Right cardiac atrium (tissue), 5 donors: ENCODE data around the gene PCDHGA12. TPM values are rescaled to one million over a fixed set of nuclear protein-coding genes. Genes with fewer than 3 reads are reported as not detected.
"Not testable (repeated sequence)": the region's sequence is repeated elsewhere in the genome, so short reads cannot be mapped to it uniquely, and the experiment has no call there.

ENCODE experiments used
- ATAC-seq, 2 donors: fragments of 200-7000 bp; cut with Tn5 transposase; one replicate each; pipeline versions ENCODE4 v1.8.0 to v1.9.1; 2020; ENCODE audit warnings: moderate library complexity in 2 of 2, mild to moderate bottlenecking in 1 of 2
- DNase-seq, 3 donors: peaks; one replicate each; pipeline ENCODE4 v3.0.0-alpha.2; 2020
- H3K27ac ChIP-seq: one replicate; pipeline ENCODE4 v1.5.1; 2013; ENCODE audit warnings: mild to moderate bottlenecking, low read length, control low read depth, moderate library complexity
- H3K27me3 ChIP-seq: one replicate; pipeline ENCODE4 v1.6.1; 2013; ENCODE audit not compliant: control insufficient read depth, insufficient read depth
- H3K4me1 ChIP-seq: one replicate; pipeline ENCODE4 v1.6.1; 2013; ENCODE audit warnings: low read length; ENCODE audit not compliant: control insufficient read depth, insufficient read depth
- H3K4me3 ChIP-seq: one replicate; pipeline ENCODE4 v1.5.1; 2013; ENCODE audit warnings: low read length, control low read depth
- H3K9me3 ChIP-seq: one replicate; pipeline ENCODE4 v1.6.1; 2013; ENCODE audit warnings: low read length; ENCODE audit not compliant: control insufficient read depth
- WGBS: extraction: QIAGEN DNeasy Blood & Tissue Kit; methylation state at CpG from one replicate; pipeline ENCODE4 v1.1.7; 2013; 5-methylcytosine and 5-hydroxymethylcytosine counted together
- intact Hi-C, 4 donors: fragments of 100-400 bp; cut with DNase I; formaldehyde crosslinking; loops; one replicate each; pipeline versions ENCODE4 v1.11.0 to v1.14.0; 2022 to 2023
- polyA plus RNA-seq: library from polyadenylated mRNA; stranded (reverse); fragments of 200-250 nt; gene quantifications from one replicate; pipeline ENCODE4 v1.2.3, GENCODE V29; 2013
- total RNA-seq, 4 donors: library from RNA; stranded (reverse); fragmentation: NEBNext Ultra II Directional; extraction: Animal tissue kit (Norgen Biotek cat#: 25700); gene quantifications; one replicate each; pipeline ENCODE4 v1.2.1, GENCODE V29; 2021
- donor health status: healthy with polysubstance abuse.
- donor health status: DM: no; HTN: yes; CAD: no.
- donor health status: DM: no; HTN: no; CAD: no.
- donor health status: DM: no; HTN: yes; CAD: no; lungs with severe emphysema.
- donor health status: DM: yes; HTN: yes; CAD: no.

Gene PCDHGA12
- total and polyA plus RNA-seq, 5 donors: 2.7 to 7.1 (median 5.0) TPM

GRCh38 chr5:141422742-141423291 is 7.5 kb upstream of the PCDHGA12 start:
- Histone ChIP-seq H3K4me1 (peaks cover 2% of the 10 kb centered on the region), H3K4me3 (no peak overlapping the region), H3K27ac (no peak overlapping the region), H3K27me3 (no peaks in the 10 kb centered on the region), H3K9me3 (peaks cover 24% of the 10 kb centered on the region)
- ATAC-seq: no peak
- 23% methylated on average over 42 of the region's 42 CpGs for WGBS
- DNase-seq: peak in 1 of 3 donors; percentile 40
- intact Hi-C loops: loop anchor here in 2 of 4 donors (10.0 kb wide), 2 partner anchors 48 to 102 kb away; partner anchors contain the start of genes PCDHGA6 (in 1 of the 2) and PCDHGB3 (in 1 of the 2)

DNA sequence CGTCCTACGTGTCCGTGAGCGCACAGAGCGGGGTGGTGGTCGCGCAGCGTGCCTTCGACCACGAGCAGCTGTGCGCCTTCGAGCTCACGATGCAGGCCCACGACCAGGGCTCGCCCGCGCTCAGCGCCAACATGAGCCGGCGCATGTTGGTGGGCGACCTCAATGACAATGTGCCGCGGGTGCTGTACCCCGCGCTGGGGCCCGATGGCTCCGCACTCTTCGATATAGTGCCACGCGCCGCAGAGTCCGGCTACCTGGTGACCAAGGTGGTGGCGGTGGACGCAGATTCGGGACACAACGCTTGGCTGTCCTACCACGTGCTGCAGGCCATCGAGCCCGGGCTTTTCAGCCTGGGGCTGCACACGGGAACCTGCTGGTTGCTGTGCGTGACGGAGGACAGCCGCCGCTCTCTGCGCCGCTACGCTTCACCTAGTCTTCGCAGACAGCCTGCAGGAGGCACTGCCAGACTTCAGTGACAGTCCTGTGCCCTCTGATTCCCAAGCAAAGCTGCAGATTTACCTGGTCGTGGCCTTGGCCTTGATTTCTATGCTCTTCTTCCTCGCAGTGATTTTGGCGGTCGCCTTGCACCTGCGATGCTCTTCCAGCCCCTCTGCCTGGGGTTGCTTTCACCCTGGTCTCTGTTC is 2.4 kb upstream of the PCDHGA12 start:
- ATAC-seq (no peak), DNase-seq (peak in 1 of 3 donors; percentile 41)
- intact Hi-C loops: loop anchor here in 2 of 4 donors (5.0 to 10.0 kb wide), 3 partner anchors 53 to 129 kb away; partner anchors contain the start of genes PCDHGA6 (in 1 of the 2) and PCDHGB3 (in 1 of the 2)
- H3K4me1 ChIP-seq: no peaks in the 10 kb centered on the region
- no peaks in the 10 kb centered on the region for H3K27me3 ChIP-seq
- H3K9me3 ChIP-seq: peaks cover 13% of the 10 kb centered on the region
- no peak overlapping the region for H3K27ac ChIP-seq
- H3K4me3 ChIP-seq: no peak overlapping the region
- WGBS: 42% methylated on average over 53 of the region's 53 CpGs

DNA sequence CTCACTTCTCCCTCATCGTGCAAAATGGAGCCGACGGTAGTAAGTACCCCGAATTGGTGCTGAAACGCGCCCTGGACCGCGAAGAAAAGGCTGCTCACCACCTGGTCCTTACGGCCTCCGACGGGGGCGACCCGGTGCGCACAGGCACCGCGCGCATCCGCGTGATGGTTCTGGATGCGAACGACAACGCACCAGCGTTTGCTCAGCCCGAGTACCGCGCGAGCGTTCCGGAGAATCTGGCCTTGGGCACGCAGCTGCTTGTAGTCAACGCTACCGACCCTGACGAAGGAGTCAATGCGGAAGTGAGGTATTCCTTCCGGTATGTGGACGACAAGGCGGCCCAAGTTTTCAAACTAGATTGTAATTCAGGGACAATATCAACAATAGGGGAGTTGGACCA is 979 bp downstream of the PCDHGA12 start:
- Histone ChIP-seq H3K27ac (no peak overlapping the region), H3K4me1 (no peaks in the 10 kb centered on the region), H3K27me3 (no peaks in the 10 kb centered on the region), H3K4me3 (peak overlapping the region; percentile 1), H3K9me3 (peaks cover 9% of the 10 kb centered on the region)
- peak in 1 of 2 donors; percentile 56 for ATAC-seq
- peak in 1 of 3 donors; percentile 67 for DNase-seq
- intact Hi-C loops: loop anchor here in 1 of 4 donors (5.0 kb wide), 1 partner anchor 91 kb away; no protein-coding TSS in a partner anchor
- WGBS: 10% methylated on average over 37 of the region's 37 CpGs

DNA sequence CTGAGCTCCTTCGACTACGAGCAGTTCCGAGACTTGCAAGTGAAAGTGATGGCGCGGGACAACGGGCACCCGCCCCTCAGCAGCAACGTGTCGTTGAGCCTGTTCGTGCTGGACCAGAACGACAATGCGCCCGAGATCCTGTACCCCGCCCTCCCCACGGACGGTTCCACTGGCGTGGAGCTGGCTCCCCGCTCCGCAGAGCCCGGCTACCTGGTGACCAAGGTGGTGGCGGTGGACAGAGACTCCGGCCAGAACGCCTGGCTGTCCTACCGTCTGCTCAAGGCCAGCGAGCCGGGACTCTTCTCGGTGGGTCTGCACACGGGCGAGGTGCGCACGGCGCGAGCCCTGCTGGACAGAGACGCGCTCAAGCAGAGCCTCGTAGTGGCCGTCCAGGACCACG is 2.0 kb downstream of the PCDHGA12 start:
- 26% methylated on average over 36 of the region's 38 CpGs for WGBS

GRCh38 chr5:141432726-141433125 is 2.4 kb downstream of the PCDHGA12 start:
- 26% methylated on average over 29 of the region's 29 CpGs for WGBS
- H3K27ac ChIP-seq, H3K4me1 ChIP-seq, DNase-seq, H3K9me3 ChIP-seq, ATAC-seq, H3K4me3 ChIP-seq, H3K27me3 ChIP-seq: not testable (repeated sequence)
- intact Hi-C loops: loop anchor here in 1 of 4 donors (5.0 kb wide), 1 partner anchor 90 kb away; no protein-coding TSS in a partner anchor

More for the DNA sequence above, 2.0 kb downstream of the PCDHGA12 start:
- not testable (repeated sequence) for H3K4me3 ChIP-seq, ATAC-seq, H3K4me1 ChIP-seq, H3K9me3 ChIP-seq, H3K27ac ChIP-seq, H3K27me3 ChIP-seq, DNase-seq
- intact Hi-C loops: loop anchor here in 1 of 4 donors (5.0 kb wide), 1 partner anchor 90 kb away; no protein-coding TSS in a partner anchor

- H3K4me1 ChIP-seq: no peaks in the 10 kb centered on the region
- no peak overlapping the region for H3K4me3 ChIP-seq
- H3K27me3 ChIP-seq: no peaks in the 10 kb centered on the region
- no peak overlapping the region for H3K27ac ChIP-seq
- 79% methylated on average over 2 of the region's 2 CpGs for WGBS
- intact Hi-C loops: loop anchor here in 1 of 4 donors (5.0 kb wide), 1 partner anchor 88 kb away; no protein-coding TSS in a partner anchor
- ATAC-seq: no peak
- no peak for DNase-seq
- H3K9me3 ChIP-seq: no peaks in the 10 kb centered on the region
Observed at GRCh38 chr5:141434006-141434405, 3.7 kb downstream of the PCDHGA12 start.

- H3K9me3 ChIP-seq: no peaks in the 10 kb centered on the region
- H3K4me3 ChIP-seq: no peak overlapping the region
- no peaks in the 10 kb centered on the region for H3K27me3 ChIP-seq
- H3K4me1 ChIP-seq: no peaks in the 10 kb centered on the region
- DNase-seq (no peak), ATAC-seq (no peak)
- no peak overlapping the region for H3K27ac ChIP-seq
- WGBS: 94% methylated on average over 2 of the region's 2 CpGs
- intact Hi-C loops: no loop called here
Observed at GRCh38 chr5:141437221-141437620, 6.9 kb downstream of the PCDHGA12 start.

- Histone ChIP-seq H3K4me1 (no peaks in the 10 kb centered on the region), H3K27ac (no peak overlapping the region), H3K4me3 (no peak overlapping the region), H3K27me3 (no peaks in the 10 kb centered on the region), H3K9me3 (no peaks in the 10 kb centered on the region)
- intact Hi-C loops: no loop called here
- DNase-seq (no peak), ATAC-seq (no peak)
- WGBS: 66% methylated on average over 10 of the region's 10 CpGs
Observed at GRCh38 chr5:141439411-141440141, 9.3 kb downstream of the PCDHGA12 start.

- H3K27me3 ChIP-seq: no peaks in the 10 kb centered on the region
- no peak for ATAC-seq
- no peak for DNase-seq
- intact Hi-C loops: no loop called here
- no peak overlapping the region for H3K27ac ChIP-seq
- no peak overlapping the region for H3K4me3 ChIP-seq
- no peaks in the 10 kb centered on the region for H3K9me3 ChIP-seq
- WGBS: 93% methylated on average over 9 of the region's 9 CpGs
- no peaks in the 10 kb centered on the region for H3K4me1 ChIP-seq
Observed at GRCh38 chr5:141440341-141440740, 10.0 kb downstream of the PCDHGA12 start.

GRCh38 chr5:141441571-141442170 is 11.4 kb downstream of the PCDHGA12 start:
- Histone ChIP-seq H3K9me3 (no peaks in the 10 kb centered on the region), H3K27me3 (no peaks in the 10 kb centered on the region), H3K4me3 (no peak overlapping the region), H3K4me1 (no peaks in the 10 kb centered on the region), H3K27ac (no peak overlapping the region)
- 45% methylated on average over 50 of the region's 50 CpGs for WGBS
- ATAC-seq (peak; percentile 67 to 70), DNase-seq (peak; percentile 39 to 73 (median 63))
- intact Hi-C loops: no loop called here
